HG03432 (cell line): ENCODE results near the gene SEC16B.

Experiments
- ATAC-seq: cut with Tn5 transposase; IDR thresholded peaks from one replicate; pipeline ENCODE4 v1.9.1; 2021; ENCODE audit warnings: mild to moderate bottlenecking, moderate library complexity; ENCODE audit not compliant: unreplicated experiment

SEC16B gene

DNA sequence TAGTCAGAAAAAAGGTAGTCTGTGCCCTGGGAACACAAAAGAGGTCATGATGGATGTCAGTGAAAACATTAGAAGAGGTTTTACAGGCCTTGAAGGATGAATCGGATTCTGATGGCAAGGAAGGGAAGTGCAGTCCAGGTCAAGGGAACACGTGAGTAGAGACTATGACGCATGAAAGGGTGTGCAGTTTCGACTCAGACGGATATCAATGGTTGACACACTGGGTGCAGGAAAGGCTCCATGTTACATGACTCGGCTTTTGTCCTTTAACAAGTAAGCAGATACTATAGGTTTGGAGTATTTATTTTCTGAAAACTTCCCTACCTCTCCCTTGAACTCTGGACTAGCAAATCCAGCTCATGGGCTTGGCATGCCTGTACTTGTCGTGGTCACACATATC lies 55.3 kb downstream of the SEC16B start:
- no peak for ATAC-seq

DNA sequence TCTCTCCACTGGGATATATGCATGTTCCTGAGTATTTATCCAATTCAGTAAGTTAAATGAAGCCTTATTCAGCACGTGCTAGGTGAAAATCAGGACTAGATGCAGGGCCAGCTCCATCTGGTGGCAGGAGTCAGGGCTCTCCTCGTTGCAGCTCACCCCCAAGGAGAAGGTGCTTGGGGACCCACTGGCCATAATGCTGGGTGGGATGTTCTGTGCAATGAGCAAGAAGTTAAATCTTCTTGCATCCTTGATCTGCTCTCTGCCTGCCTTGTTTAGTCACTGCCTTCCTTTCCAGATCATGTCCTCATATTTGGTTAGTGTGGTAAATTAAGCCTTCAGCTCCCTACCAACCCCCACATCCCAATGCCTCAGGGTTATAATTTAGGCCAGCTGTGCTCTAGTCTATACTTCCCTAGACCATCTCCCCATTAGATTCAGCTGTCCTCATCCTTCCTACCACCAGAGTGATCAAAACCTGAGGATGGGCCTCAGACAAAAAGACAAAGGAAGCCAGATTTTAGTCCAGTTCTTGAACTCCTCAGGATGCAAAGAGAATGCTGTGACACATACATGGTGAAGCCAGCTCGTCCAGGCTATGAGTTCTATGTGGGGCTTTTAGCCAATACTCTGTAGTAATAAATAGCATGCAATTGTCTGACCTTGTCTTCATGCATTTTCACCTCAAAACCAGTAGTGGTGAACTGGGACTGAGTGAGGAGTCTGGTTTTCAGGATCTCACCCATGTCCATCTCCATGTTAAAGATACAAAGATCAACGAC lies 55.9 kb downstream of the SEC16B start:
- ATAC-seq = no peak

DNA sequence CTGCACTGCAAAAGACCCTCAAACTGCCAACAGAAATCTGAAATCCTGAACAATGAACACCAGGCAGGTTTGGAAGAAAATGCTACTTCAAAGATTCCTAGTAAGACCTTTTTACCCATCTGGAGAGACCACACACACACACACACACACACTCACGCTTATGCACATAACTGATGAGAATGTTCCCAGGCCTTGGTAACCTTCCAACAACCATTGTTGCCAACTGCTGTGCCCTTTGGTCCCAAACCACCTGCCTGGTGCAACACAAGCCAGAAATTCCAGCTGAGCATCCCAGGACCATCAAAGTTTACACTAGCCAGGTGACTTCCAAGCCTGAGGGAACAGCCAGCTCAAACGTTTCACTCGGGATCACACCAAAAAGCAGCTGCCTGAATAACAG lies 56.9 kb downstream of the SEC16B start:
- no peak for ATAC-seq

DNA sequence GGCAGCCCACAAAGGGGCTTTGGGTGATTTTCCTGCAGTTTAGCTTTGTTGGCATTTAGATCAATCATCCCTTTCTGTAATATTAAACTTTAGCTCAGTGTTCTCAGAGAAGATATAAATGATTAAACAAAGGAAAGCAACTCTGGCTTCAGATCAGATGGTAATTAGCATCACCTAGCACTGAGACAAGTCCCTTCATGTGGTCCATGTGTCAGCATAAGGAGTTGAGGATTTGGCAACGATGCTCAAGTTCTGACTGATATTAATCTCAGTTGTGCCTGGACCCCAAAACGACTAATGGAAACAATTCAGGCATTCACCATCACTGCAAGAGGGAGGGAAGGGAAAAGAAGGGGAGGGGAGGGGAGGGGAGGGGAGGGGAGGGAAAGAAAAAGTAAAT lies 60.4 kb downstream of the SEC16B start:
- no peak for ATAC-seq

DNA sequence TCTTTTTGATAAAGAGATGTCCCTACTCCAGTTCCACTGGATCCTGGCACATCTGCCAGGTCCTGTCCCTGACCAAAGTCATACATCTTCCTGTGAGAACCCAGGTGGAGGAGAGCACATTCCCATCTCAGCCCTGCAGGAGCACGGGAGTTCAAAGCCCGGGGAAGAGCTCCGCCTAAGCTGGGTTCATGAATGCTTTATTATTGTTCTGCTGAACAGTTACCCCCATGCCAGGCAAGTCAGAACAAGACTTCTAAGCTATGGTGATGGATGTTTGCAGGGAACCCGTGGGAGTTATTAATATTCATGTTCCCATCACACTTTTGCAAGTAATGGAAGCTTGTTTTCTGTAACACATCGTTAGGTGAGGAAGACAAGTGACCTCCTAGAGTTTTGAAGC lies 62.9 kb downstream of the SEC16B start:
- no peak for ATAC-seq

DNA sequence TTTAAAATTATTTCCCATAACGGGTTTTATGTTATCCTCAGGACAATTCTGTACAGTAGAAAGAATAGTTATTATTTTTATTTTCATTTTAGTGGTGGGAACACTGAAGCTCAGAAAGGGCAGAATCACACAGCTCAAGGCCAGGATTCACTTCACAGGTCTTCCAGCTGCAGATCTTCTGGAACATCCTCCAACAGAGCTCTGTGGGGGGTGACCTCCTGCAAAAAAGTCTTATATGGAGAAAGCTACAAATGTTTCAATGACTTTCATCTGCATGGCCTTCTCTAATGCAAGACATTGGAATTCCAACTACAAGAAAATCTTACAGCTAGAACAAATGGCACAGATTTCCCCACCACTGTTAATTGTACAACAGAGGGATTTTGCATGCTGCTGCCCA lies 64.2 kb downstream of the SEC16B start:
- ATAC-seq = no peak

DNA sequence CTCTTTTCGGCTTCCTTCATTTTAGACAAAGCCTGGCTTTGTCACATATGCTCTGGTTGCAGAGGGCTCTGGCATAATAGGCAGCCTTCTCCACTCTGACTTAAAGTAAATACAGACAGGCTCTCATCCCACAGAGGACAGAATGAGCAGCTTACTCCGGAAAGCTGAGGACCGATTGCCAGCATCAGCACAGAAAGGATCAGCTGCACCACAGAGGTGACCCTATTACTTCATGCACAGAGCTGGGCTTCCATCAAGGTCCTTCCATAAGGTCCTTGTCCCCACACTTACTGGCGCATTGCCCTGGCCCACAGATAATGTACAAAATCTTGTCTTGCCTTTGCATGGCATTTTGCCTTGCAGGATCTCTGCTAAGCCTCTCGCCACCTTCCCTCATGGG lies 67.6 kb downstream of the SEC16B start:
- no peak for ATAC-seq

DNA sequence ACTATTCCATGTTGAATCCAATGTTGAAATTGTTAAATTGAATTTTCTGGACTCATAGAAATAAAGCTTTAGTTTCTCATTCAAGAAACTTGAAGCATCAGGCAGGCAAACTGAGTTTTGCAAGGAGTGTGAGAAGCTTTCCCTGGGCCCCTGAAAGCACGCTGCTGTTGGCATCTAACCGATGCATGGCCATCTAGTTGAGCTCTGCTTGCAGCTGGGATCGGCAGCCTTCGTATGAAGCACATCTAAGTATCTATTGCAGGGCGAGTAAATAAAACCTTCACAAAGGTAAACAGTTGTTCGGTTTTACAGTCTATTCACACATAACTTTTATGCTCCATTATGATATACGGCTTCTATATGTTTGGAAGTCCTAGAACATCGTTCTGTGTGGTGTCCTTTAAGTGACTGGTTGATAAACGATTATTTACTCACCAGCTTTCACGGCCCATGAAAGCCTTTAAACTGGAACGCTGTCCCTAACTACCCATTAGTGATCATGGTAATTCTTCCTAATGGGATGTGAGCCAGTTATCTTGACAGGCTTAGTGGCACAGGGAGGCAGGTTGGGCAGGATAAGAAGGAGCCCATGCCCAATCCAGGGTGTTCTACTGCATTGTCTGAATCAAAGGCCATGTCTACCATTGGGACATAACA lies 71.7 kb downstream of the SEC16B start:
- no peak for ATAC-seq

DNA sequence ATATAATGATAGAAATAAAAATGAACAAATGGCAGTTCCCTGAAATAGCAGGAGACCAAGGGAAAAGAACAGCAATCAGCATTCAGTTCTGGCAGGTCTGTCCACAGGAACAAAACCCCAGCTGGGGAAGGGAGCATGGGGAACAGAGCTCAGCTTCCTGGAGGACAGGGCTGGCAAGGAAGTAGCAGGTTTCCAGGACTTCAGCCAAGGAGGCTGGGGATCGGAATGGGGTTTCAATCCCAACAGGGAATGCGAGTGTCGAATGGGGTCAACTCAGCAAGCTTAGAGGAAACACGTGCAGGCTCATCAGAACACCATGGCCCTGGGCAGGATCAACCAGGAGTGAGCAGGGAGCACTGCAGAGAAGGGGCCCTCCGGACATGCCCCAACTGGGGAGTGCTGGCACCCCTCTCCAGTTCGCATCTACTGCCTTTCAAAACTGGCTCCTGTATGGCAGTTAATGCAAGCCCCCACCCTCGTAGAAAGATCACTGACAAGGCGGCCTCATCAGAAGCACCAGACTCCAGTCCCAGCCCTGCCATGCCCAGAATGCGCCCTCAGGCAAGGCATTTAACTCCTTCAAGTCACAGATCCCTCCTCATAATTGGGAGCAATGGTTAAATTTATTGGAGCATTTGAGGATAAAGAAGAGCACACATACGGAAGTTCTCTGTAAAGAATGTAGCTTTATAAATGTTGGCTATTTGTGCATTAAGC lies 72.4 kb downstream of the SEC16B start:
- no peak for ATAC-seq
